Right lobe of liver (tissue), 6 donors: ENCODE results near the gene AGK. TPM values are rescaled to one million over a fixed set of nuclear protein-coding genes. Genes with fewer than 3 reads are reported as not detected.

Experiments used
- ATAC-seq, 4 donors: fragments of 200-7000 bp; cut with Tn5 transposase; one replicate each; pipeline ENCODE4 v1.9.1; 2020; ENCODE audit warnings: mild to moderate bottlenecking in 4 of 4, moderate library complexity in 4 of 4
- DNase-seq, 3 donors: peaks; one replicate each; pipeline ENCODE4 v3.0.0-alpha.2; 2020
- H3K27ac ChIP-seq, 3 donors: fragments of 200-600 bp; one replicate each; pipeline ENCODE4 v1.8.0; 2022
- H3K27me3 ChIP-seq, 2 donors: fragments of 200-600 bp; one replicate each; pipeline ENCODE4 v1.8.0; 2022
- H3K36me3 ChIP-seq, 4 donors: fragments of 200-600 bp; sonication (generic) in 1 of 4; one replicate each; pipeline versions ENCODE4 v1.5.1 to v1.8.0; 2017 to 2022; ENCODE audit warnings: control low read depth in 1 of 4
- H3K4me1 ChIP-seq, 4 donors: fragments of 200-600 bp; sonication (generic) in 1 of 4; one replicate each; pipeline versions ENCODE4 v1.5.1 to v1.8.0; 2017 to 2022; ENCODE audit warnings: control low read depth in 1 of 4
- H3K4me3 ChIP-seq, 3 donors: fragments of 200-600 bp; one replicate each; pipeline ENCODE4 v1.8.0; 2022
- H3K9me3 ChIP-seq, 4 donors: fragments of 200-600 bp; sonication (generic) in 1 of 4; one replicate each; pipeline versions ENCODE4 v1.5.1 to v1.8.0; 2017 to 2022; ENCODE audit warnings: control low read depth in 1 of 4
- CTCF ChIP-seq, 4 donors: fragments of 200-600 bp in 3 of 4; fragments of 450-650 bp in 1 of 4; IDR thresholded peaks; one replicate each; pipeline versions ENCODE4 v1.5.1 to v1.8.0; 2016 to 2022; ENCODE audit warnings: antibody characterized with exemption in 4 of 4, mild to moderate bottlenecking in 2 of 4
- POLR2A ChIP-seq: fragments of 450-650 bp; IDR thresholded peaks from one replicate; pipeline ENCODE4 v1.6.1; 2017; ENCODE audit warnings: antibody characterized with exemption, mild to moderate bottlenecking
- WGBS: methylation state at CpG from one replicate; pipeline ENCODE4 v1.1.6; 2018; ENCODE audit warnings: low coverage, low lambda C conversion rate; ENCODE audit not compliant: insufficient coverage; ENCODE audit errors: missing lambda C conversion rate; 5-methylcytosine and 5-hydroxymethylcytosine counted together
- intact Hi-C, 2 donors: fragments of 100-400 bp; cut with DNase I; formaldehyde crosslinking; loops; one replicate each; pipeline versions ENCODE4 v1.11.2 to v1.14.1; 2022
- total RNA-seq, 6 experiments: library from RNA; depleted of rRNA in 2 of 6; stranded (reverse); fragments of >200 nt in 2 of 6; fragmentation: NEBNext Ultra II Directional in 3 of 6; extraction: Animal tissue kit (Norgen Biotek cat#: 25700) in 3 of 6; gene quantifications; one replicate each; pipeline versions ENCODE4 v1.1.0 to v1.2.4, GENCODE V29; 2016 to 2023
- donor health status: DM: no; HTN: yes; CAD: no.
- donor health status: DM: no; HTN: no; CAD: no.
- donor health status: DM: no; HTN: no; CAD: no.
- donor health status: DM: no; HTN: yes; CAD: no.
- donor health status: DM: no; HTN: yes; CAD: no.

AGK gene
- total RNA-seq, 6 experiments from 2014 or later: 9.3 to 19.2 (median 12.0) TPM

GRCh38 chr7:141634065-141634464, 82.9 kb downstream of the AGK start:
- 92% methylated on average over 4 of the region's 5 CpGs for WGBS
- Histone ChIP-seq H3K27me3 (no peaks in the 10 kb centered on the region), H3K27ac (no peak overlapping the region), H3K4me3 (no peak overlapping the region), H3K36me3 (no peaks in the 10 kb centered on the region), H3K4me1 (no peaks in the 10 kb centered on the region), H3K9me3 (no peaks in the 10 kb centered on the region)
- DNase-seq (no peak), ATAC-seq (no peak)
- no peak for TF ChIP-seq CTCF (IDR thresholded peaks at IDR 0.05)
- TF ChIP-seq POLR2A: no peak
- intact Hi-C loops: no loop called here

- WGBS: 95% methylated on average over 3 of the region's 3 CpGs
- no peak for ATAC-seq
- intact Hi-C loops: no loop called here
- Histone ChIP-seq H3K27ac (no peak overlapping the region), H3K4me1 (no peaks in the 10 kb centered on the region), H3K4me3 (no peak overlapping the region), H3K27me3 (no peaks in the 10 kb centered on the region), H3K9me3 (no peaks in the 10 kb centered on the region), H3K36me3 (no peaks in the 10 kb centered on the region)
- DNase-seq: no peak
- no peak for TF ChIP-seq CTCF (IDR thresholded peaks at IDR 0.05)
- no peak for TF ChIP-seq POLR2A
Observed at GRCh38 chr7:141636053-141636452, 84.8 kb downstream of the AGK start.

- Histone ChIP-seq H3K4me3 (no peak overlapping the region), H3K27me3 (no peaks in the 10 kb centered on the region), H3K4me1 (no peaks in the 10 kb centered on the region), H3K27ac (no peak overlapping the region), H3K9me3 (no peaks in the 10 kb centered on the region), H3K36me3 (peaks cover 0 to 11% (median 0%) of the 10 kb centered on the region in 4 donors)
- ATAC-seq (no peak), DNase-seq (no peak)
- intact Hi-C loops: no loop called here
- TF ChIP-seq POLR2A (no peak), CTCF (IDR thresholded peaks at IDR 0.05) (no peak)
- WGBS: no CpG with 5 or more reads among the region's 2 CpGs
Observed at GRCh38 chr7:141640239-141640840, 89.1 kb downstream of the AGK start.

GRCh38 chr7:141641876-141642275, 90.7 kb downstream of the AGK start:
- intact Hi-C loops: no loop called here
- WGBS: 80% methylated on average over 2 of the region's 3 CpGs

More at GRCh38 chr7:141641876-141642275, 90.7 kb downstream of the AGK start:
- DNase-seq (no peak), ATAC-seq (no peak)
- no peaks in the 10 kb centered on the region for H3K27me3 ChIP-seq
- no peaks in the 10 kb centered on the region for H3K4me1 ChIP-seq
- no peak overlapping the region for H3K4me3 ChIP-seq
- peaks cover 0 to 11% (median 0%) of the 10 kb centered on the region in 4 donors for H3K36me3 ChIP-seq
- H3K27ac ChIP-seq: no peak overlapping the region
- no peaks in the 10 kb centered on the region for H3K9me3 ChIP-seq
- TF ChIP-seq CTCF (IDR thresholded peaks at IDR 0.05): no peak
- TF ChIP-seq POLR2A: no peak
